ENCODE results near the gene LPO. TPM values are rescaled to one million over a fixed set of nuclear protein-coding genes. Genes with fewer than 3 reads are reported as not detected.

LPO gene
- polyA plus RNA-seq, 1 donor from 2014 or later = not detected

DNA sequence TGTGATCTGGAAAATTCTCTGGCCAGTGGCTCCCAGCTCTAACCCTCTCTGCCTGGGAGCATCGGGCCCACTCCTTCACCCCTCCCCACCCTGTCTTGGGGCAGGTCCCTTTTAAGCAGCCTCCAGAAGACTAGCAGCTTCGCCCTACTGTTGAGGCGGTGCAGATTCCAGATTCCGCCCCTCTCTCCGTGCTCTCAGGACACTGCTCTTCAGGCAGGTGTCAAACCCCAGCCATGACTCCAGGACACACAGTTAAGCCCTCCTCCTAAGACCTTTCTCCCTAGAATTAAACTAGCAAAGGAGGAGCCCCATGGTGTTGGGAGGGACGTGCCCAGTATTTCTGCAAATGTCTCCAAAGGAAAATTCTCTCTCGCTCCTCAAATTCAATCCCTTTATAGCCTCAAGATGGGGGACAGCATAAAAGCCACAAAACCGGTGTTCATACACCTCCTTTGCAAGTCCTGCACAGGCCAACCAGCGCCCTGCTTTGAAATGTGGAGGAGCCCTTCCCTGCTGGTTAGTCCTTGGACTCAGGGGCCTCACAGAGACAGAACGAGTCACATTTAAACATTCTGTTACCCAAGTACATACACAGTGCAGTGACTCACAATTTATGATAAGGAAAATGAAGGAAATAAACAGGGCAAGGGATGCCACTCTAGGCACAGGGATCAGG lies 7.2 kb downstream of the LPO start:
- Histone ChIP-seq H3K9ac (ENCODE audit: low read length) (no peak overlapping the region), H3K27me3 (ENCODE audit: insufficient read depth, low read depth, low read length) (peaks cover 26% of the 10 kb centered on the region), H3K27ac (ENCODE audit: low read length) (no peak overlapping the region), H2AFZ (ENCODE audit: low read depth, low read length) (no peak overlapping the region), H3K79me2 (replicated peaks; ENCODE audit: insufficient read depth, low read length) (no peaks in the 10 kb centered on the region), H4K20me1 (ENCODE audit: insufficient read depth) (no peaks in the 10 kb centered on the region), H3K4me2 (ENCODE audit: low read length) (no peak overlapping the region), H3K4me3 (ENCODE audit: low read length) (no peak overlapping the region), H3K36me3 (ENCODE audit: insufficient read depth, low read length) (no peaks in the 10 kb centered on the region), H3K9me2 (ENCODE audit: insufficient read depth, low read length) (no peaks in the 10 kb centered on the region), H3K9me3 (ENCODE audit: low read length) (no peaks in the 10 kb centered on the region), H3F3A (ENCODE audit: insufficient read depth, low read length, poor library complexity, severe bottlenecking) (no peaks in the 10 kb centered on the region)
- TF ChIP-seq SMC3 (conservative IDR thresholded peaks at IDR 0.05; ENCODE audit: poor library complexity) (no peak), CTCF (IDR thresholded peaks at IDR 0.05; ENCODE audit: poor library complexity, severe bottlenecking) (no peak), RAD21 (conservative IDR thresholded peaks at IDR 0.05) (no peak), POLR2AphosphoS5 (IDR thresholded peaks at IDR 0.05) (no peak), EZH2 (IDR thresholded peaks at IDR 0.05; ENCODE audit: borderline replicate concordance, insufficient read depth, low read length, poor library complexity, severe bottlenecking) (no peak), EP300 (conservative IDR thresholded peaks at IDR 0.05; ENCODE audit: poor library complexity, severe bottlenecking) (no peak), REST (IDR thresholded peaks at IDR 0.05; ENCODE audit: borderline replicate concordance) (no peak), TAF1 (IDR thresholded peaks at IDR 0.05; ENCODE audit: low read depth) (no peak), MXI1 (conservative IDR thresholded peaks at IDR 0.05; ENCODE audit: poor library complexity, severe bottlenecking) (no peak)

- H3K27ac ChIP-seq (ENCODE audit: low read length) = no peak overlapping the region
- no peak overlapping the region for H3K4me2 ChIP-seq (ENCODE audit: low read length)
- H4K20me1 ChIP-seq (ENCODE audit: insufficient read depth) = no peaks in the 10 kb centered on the region
- no peaks in the 10 kb centered on the region for H3K36me3 ChIP-seq (ENCODE audit: insufficient read depth, low read length)
- no peaks in the 10 kb centered on the region for H3K9me3 ChIP-seq (ENCODE audit: low read length)
- no peaks in the 10 kb centered on the region for H3F3A ChIP-seq (ENCODE audit: insufficient read depth, low read length, poor library complexity, severe bottlenecking)
- no peaks in the 10 kb centered on the region for H3K79me2 ChIP-seq (replicated peaks; ENCODE audit: insufficient read depth, low read length)
- peaks cover 26% of the 10 kb centered on the region for H3K27me3 ChIP-seq (ENCODE audit: insufficient read depth, low read depth, low read length)
- TF ChIP-seq RAD21 (conservative IDR thresholded peaks at IDR 0.05) (no peak), POLR2AphosphoS5 (IDR thresholded peaks at IDR 0.05) (no peak), REST (IDR thresholded peaks at IDR 0.05; ENCODE audit: borderline replicate concordance) (no peak), CTCF (IDR thresholded peaks at IDR 0.05; ENCODE audit: poor library complexity, severe bottlenecking) (no peak), EZH2 (IDR thresholded peaks at IDR 0.05; ENCODE audit: borderline replicate concordance, insufficient read depth, low read length, poor library complexity, severe bottlenecking) (no peak), EP300 (conservative IDR thresholded peaks at IDR 0.05; ENCODE audit: poor library complexity, severe bottlenecking) (no peak), MXI1 (conservative IDR thresholded peaks at IDR 0.05; ENCODE audit: poor library complexity, severe bottlenecking) (no peak), TAF1 (IDR thresholded peaks at IDR 0.05; ENCODE audit: low read depth) (no peak), SMC3 (conservative IDR thresholded peaks at IDR 0.05; ENCODE audit: poor library complexity) (no peak)
- H3K4me3 ChIP-seq (ENCODE audit: low read length) = no peak overlapping the region
- no peak overlapping the region for H2AFZ ChIP-seq (ENCODE audit: low read depth, low read length)
- H3K9me2 ChIP-seq (ENCODE audit: insufficient read depth, low read length) = no peaks in the 10 kb centered on the region
- no peak overlapping the region for H3K9ac ChIP-seq (ENCODE audit: low read length)
Measured at GRCh38 chr17:58246104-58246740, 7.8 kb downstream of the LPO start.
